Fibroblast of lung (primary cell): ENCODE measurements around the gene SORD.

Experiments
- EZH2 ChIP-seq: IDR thresholded peaks from 2 replicates; pipeline ENCODE4 v1.5.1; 2012; ENCODE audit warnings: low read length, control low read depth, mild to moderate bottlenecking; ENCODE audit errors: missing control alignments
- TF ChIP-seq, protein P1 (sequence below), 2 donors: IDR thresholded peaks in 1 of 2; conservative IDR thresholded peaks in 1 of 2; 1 replicate in 1 of 2; 2 replicates in 1 of 2; pipeline ENCODE4 v1.5.1; 2011 to 2012; ENCODE audit warnings: low read length in 2 of 2, control low read depth in 1 of 2, inconsistent platforms in 1 of 2, low read depth in 1 of 2, mild to moderate bottlenecking in 1 of 2

DNA sequence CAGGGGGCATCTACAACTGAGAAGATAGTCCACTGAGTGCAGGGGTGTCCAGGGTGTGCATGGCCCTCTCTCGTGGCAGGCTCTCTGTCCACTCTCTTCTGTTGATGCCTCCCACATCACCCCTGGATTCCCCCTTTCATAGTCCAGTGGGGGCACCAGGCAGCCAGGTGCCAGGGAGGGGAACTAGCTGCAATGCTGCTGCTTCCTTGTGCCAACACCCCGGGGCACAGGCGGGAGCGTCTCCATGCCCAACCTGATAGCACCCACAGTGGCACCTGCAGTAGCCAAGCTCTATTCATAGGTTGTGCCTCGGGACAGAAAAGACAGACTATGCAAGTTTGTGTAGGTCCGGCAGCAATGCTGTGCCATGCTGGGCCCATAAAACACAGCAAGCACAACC, 79.2 kb downstream of the SORD start:
- TF ChIP-seq, protein P1, sequence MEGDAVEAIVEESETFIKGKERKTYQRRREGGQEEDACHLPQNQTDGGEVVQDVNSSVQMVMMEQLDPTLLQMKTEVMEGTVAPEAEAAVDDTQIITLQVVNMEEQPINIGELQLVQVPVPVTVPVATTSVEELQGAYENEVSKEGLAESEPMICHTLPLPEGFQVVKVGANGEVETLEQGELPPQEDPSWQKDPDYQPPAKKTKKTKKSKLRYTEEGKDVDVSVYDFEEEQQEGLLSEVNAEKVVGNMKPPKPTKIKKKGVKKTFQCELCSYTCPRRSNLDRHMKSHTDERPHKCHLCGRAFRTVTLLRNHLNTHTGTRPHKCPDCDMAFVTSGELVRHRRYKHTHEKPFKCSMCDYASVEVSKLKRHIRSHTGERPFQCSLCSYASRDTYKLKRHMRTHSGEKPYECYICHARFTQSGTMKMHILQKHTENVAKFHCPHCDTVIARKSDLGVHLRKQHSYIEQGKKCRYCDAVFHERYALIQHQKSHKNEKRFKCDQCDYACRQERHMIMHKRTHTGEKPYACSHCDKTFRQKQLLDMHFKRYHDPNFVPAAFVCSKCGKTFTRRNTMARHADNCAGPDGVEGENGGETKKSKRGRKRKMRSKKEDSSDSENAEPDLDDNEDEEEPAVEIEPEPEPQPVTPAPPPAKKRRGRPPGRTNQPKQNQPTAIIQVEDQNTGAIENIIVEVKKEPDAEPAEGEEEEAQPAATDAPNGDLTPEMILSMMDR (conservative IDR thresholded peaks at IDR 0.05 in 1 of 2, IDR thresholded peaks at IDR 0.05 in 1 of 2; ENCODE audit: low read depth in 1 of 2, low read length in 2 of 2), result no peak
- no peak for TF ChIP-seq EZH2
